Neuronal stem cell (in vitro differentiated cells): Measurements from ENCODE around the gene POFUT2.
A peak's percentile ranks its signal among the peaks of the same experiment; 100 is the strongest.

Source experiments
- DNase-seq: peaks from one replicate; pipeline ENCODE4 v3.0.0-alpha.2; 2013; ENCODE audit warnings: low spot score
- H2AFZ ChIP-seq: one replicate; pipeline ENCODE4 v1.6.1; 2013; ENCODE audit warnings: mild to moderate bottlenecking, low read length, inconsistent platforms
- H2AK5ac ChIP-seq: 2 replicates; pipeline ENCODE4 v1.6.1; 2013; ENCODE audit warnings: low read depth, mild to moderate bottlenecking, inconsistent platforms, low read length, moderate library complexity, mixed read lengths
- H2BK120ac ChIP-seq: 2 replicates; pipeline ENCODE4 v1.6.1; 2013; ENCODE audit warnings: low read depth, mild to moderate bottlenecking, inconsistent platforms, low read length, moderate library complexity, mixed read lengths
- H2BK12ac ChIP-seq: one replicate; pipeline ENCODE4 v1.6.1; 2013; ENCODE audit warnings: low read length, inconsistent platforms
- H2BK15ac ChIP-seq: 2 replicates; pipeline ENCODE4 v1.6.1; 2013; ENCODE audit warnings: mild to moderate bottlenecking, low read length, inconsistent platforms, mixed read lengths
- H2BK5ac ChIP-seq: one replicate; pipeline ENCODE4 v1.6.1; 2013; ENCODE audit warnings: inconsistent platforms, mild to moderate bottlenecking, low read length, moderate library complexity
- H3K14ac ChIP-seq: one replicate; pipeline ENCODE4 v1.6.1; 2013; ENCODE audit warnings: low read length, inconsistent platforms
- H3K18ac ChIP-seq: 2 replicates; pipeline ENCODE4 v1.6.1; 2013; ENCODE audit warnings: low read length, inconsistent platforms
- H3K23ac ChIP-seq: 2 replicates; pipeline ENCODE4 v1.6.1; 2013; ENCODE audit warnings: low read depth, mild to moderate bottlenecking, mixed read lengths, low read length, inconsistent platforms; ENCODE audit not compliant: poor library complexity
- H3K27ac ChIP-seq: replicated peaks from 3 replicates; pipeline ENCODE4 v1.5.1; 2013; ENCODE audit warnings: low read length, inconsistent platforms
- H3K27me3 ChIP-seq, 3 experiments: 2 replicates each; pipeline ENCODE4 v1.6.1; 2013; ENCODE audit warnings: low read length in 3 of 3, mild to moderate bottlenecking in 2 of 3, inconsistent platforms in 1 of 3, low read depth in 1 of 3, mixed read lengths in 1 of 3, moderate library complexity in 1 of 3; ENCODE audit not compliant: control insufficient read depth in 3 of 3, insufficient read depth in 3 of 3
- H3K36me3 ChIP-seq, 2 donors: replicated peaks in 1 of 2; 2 replicates each; pipeline ENCODE4 v1.6.1; 2013; ENCODE audit warnings: low read length in 2 of 2; ENCODE audit not compliant: control insufficient read depth in 2 of 2, insufficient read depth in 2 of 2
- H3K4ac ChIP-seq: 2 replicates; pipeline ENCODE4 v1.6.1; 2013; ENCODE audit warnings: inconsistent platforms, mild to moderate bottlenecking, low read length, moderate library complexity
- H3K4me1 ChIP-seq, 2 donors: 1 replicate in 1 of 2; 2 replicates in 1 of 2; pipeline ENCODE4 v1.6.1; 2013; ENCODE audit warnings: low read length in 2 of 2, low read depth in 1 of 2; ENCODE audit not compliant: control insufficient read depth in 2 of 2, insufficient read depth in 1 of 2
- H3K4me2 ChIP-seq: one replicate; pipeline ENCODE4 v1.6.1; 2013; ENCODE audit warnings: mild to moderate bottlenecking, low read length, inconsistent platforms; ENCODE audit not compliant: insufficient read depth, poor library complexity, severe bottlenecking
- H3K4me3 ChIP-seq, 2 donors: 2 replicates each; pipeline ENCODE4 v1.5.1; 2013; ENCODE audit warnings: low read length in 2 of 2, mild to moderate bottlenecking in 2 of 2, inconsistent platforms in 1 of 2, moderate library complexity in 1 of 2
- H3K79me1 ChIP-seq: one replicate; pipeline ENCODE4 v1.6.1; 2013; ENCODE audit warnings: low read depth, mild to moderate bottlenecking, inconsistent platforms, low read length, moderate library complexity
- H3K9ac ChIP-seq: one replicate; pipeline ENCODE4 v1.6.1; 2013; ENCODE audit warnings: mild to moderate bottlenecking, low read depth, low read length, inconsistent platforms; ENCODE audit not compliant: poor library complexity
- H3K9me3 ChIP-seq, 2 donors: replicated peaks in 1 of 2; 2 replicates each; pipeline versions ENCODE3 to v1.6.1; 2013; ENCODE audit warnings: low read length in 2 of 2, mild to moderate bottlenecking in 2 of 2, inconsistent platforms in 1 of 2, low read depth in 1 of 2, mixed read lengths in 1 of 2, moderate library complexity in 1 of 2; ENCODE audit not compliant: control insufficient read depth in 2 of 2, insufficient read depth in 1 of 2
- H4K8ac ChIP-seq: one replicate; pipeline ENCODE4 v1.6.1; 2013; ENCODE audit warnings: low read depth, mild to moderate bottlenecking, inconsistent platforms, low read length, moderate library complexity
- H4K91ac ChIP-seq: one replicate; pipeline ENCODE4 v1.6.1; 2013; ENCODE audit warnings: low read length, low read depth, mild to moderate bottlenecking, inconsistent platforms; ENCODE audit not compliant: poor library complexity
- WGBS, 2 donors: extraction: QIAGEN DNeasy Blood & Tissue Kit; methylation state at CpG; one replicate each; pipeline ENCODE4 v1.1.7; 2013; ENCODE audit warnings: missing lambda C conversion rate in 2 of 2, mixed read lengths in 1 of 2; ENCODE audit not compliant: insufficient read length in 2 of 2, insufficient replicate concordance in 1 of 2; ENCODE audit errors: extremely low coverage in 2 of 2; 5-methylcytosine and 5-hydroxymethylcytosine counted together

Gene POFUT2

GRCh38 chr21:45248893-45249381 is 38.8 kb downstream of the POFUT2 start:
- Histone ChIP-seq H3K14ac (no peak overlapping the region), H3K79me1 (no peaks in the 10 kb centered on the region), H2AFZ (peak overlapping the region; percentile 88), H3K27ac (no peak overlapping the region), H2AK5ac (no peak overlapping the region), H3K9ac (no peak overlapping the region), H3K27me3 (peaks cover 0 to 7% (median 0%) of the 10 kb centered on the region in 3 experiments), H2BK15ac (no peak overlapping the region), H3K36me3 (no peaks in the 10 kb centered on the region), H2BK12ac (no peak overlapping the region), H3K18ac (peak overlapping the region; percentile 84), H4K8ac (no peak overlapping the region), H3K23ac (peak overlapping the region; percentile 66), H3K4me1 (peaks cover 5 to 9% of the 10 kb centered on the region in 2 donors), H2BK5ac (no peak overlapping the region), H3K4ac (no peak overlapping the region), H3K4me3 (no peak overlapping the region), H4K91ac (no peak overlapping the region), H3K9me3 (peaks cover 4 to 29% of the 10 kb centered on the region in 2 donors), H2BK120ac (no peak overlapping the region), H3K4me2 (peak overlapping the region; percentile 28)
- no peak for DNase-seq
- no CpG with 5 or more reads among the region's 14 CpGs for WGBS, 2 donors

DNA sequence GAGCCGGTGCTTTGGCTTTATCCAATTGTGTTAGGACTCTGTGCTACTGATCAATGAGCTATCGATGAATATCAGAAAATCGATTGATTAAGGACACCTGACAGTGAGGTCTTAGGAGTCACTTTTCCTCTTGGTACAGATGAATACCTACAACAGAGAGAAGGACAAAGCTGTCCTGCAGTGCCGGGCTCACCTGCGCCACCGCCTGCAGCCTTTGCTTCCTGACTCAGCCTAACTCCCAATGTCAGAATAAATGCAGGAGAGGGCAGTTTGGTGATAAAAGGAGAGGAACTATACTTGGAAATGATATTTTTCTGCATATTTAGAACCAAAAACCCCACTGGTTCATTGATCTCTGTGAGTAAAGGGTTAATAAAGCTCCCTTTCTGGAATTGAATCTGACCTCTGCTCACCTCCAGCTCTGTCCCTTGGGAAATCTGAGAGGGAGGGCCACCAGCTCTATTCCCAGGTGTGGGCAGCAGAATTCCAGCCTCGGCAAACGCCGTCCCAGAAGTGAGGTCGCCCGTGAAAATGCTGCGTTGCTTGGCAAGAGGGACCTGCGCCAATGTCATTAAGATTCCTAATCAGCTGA is 39.3 kb downstream of the POFUT2 start:
- Histone ChIP-seq H3K4ac (no peak overlapping the region), H3K9ac (no peak overlapping the region), H2BK12ac (no peak overlapping the region), H3K36me3 (no peaks in the 10 kb centered on the region), H2BK5ac (no peak overlapping the region), H3K27me3 (peaks cover 0 to 7% (median 0%) of the 10 kb centered on the region in 3 experiments), H4K91ac (no peak overlapping the region), H4K8ac (no peak overlapping the region), H3K14ac (no peak overlapping the region), H2AK5ac (no peak overlapping the region), H3K4me3 (no peak overlapping the region), H3K18ac (no peak overlapping the region), H3K79me1 (no peaks in the 10 kb centered on the region), H3K9me3 (peaks cover 4 to 34% of the 10 kb centered on the region in 2 donors), H2BK120ac (no peak overlapping the region), H2BK15ac (no peak overlapping the region), H3K23ac (no peak overlapping the region), H2AFZ (peak overlapping the region; percentile 88), H3K4me1 (peaks cover 5 to 9% of the 10 kb centered on the region in 2 donors), H3K4me2 (no peak overlapping the region), H3K27ac (no peak overlapping the region)
- no peak for DNase-seq
- WGBS, 2 donors = no CpG with 5 or more reads among the region's 13 CpGs

GRCh38 chr21:45246386-45247320 is 41.0 kb downstream of the POFUT2 start:
- WGBS, 2 donors = no CpG with 5 or more reads among the region's 20 CpGs
- no peak overlapping the region for H4K91ac ChIP-seq
- H2BK120ac ChIP-seq = no peak overlapping the region
- H3K4me1 ChIP-seq = peaks cover 3 to 9% of the 10 kb centered on the region in 2 donors
- H3K4ac ChIP-seq = no peak overlapping the region
- no peak overlapping the region for H3K9ac ChIP-seq
- no peak overlapping the region for H2BK12ac ChIP-seq
- H3K27ac ChIP-seq = no peak overlapping the region
- no peak overlapping the region for H2AK5ac ChIP-seq
- H2BK5ac ChIP-seq = no peak overlapping the region
- peaks cover 4 to 35% of the 10 kb centered on the region in 2 donors for H3K9me3 ChIP-seq
- no peak overlapping the region for H3K4me3 ChIP-seq
- H4K8ac ChIP-seq = no peak overlapping the region
- H3K14ac ChIP-seq = no peak overlapping the region
- peaks cover 0 to 4% (median 0%) of the 10 kb centered on the region in 3 experiments for H3K27me3 ChIP-seq
- H3K4me2 ChIP-seq = no peak overlapping the region
- no peak for DNase-seq
- no peak overlapping the region for H3K23ac ChIP-seq
- H2BK15ac ChIP-seq = no peak overlapping the region
- no peaks in the 10 kb centered on the region for H3K36me3 ChIP-seq
- no peaks in the 10 kb centered on the region for H3K79me1 ChIP-seq
- no peak overlapping the region for H2AFZ ChIP-seq
- H3K18ac ChIP-seq = no peak overlapping the region

DNA sequence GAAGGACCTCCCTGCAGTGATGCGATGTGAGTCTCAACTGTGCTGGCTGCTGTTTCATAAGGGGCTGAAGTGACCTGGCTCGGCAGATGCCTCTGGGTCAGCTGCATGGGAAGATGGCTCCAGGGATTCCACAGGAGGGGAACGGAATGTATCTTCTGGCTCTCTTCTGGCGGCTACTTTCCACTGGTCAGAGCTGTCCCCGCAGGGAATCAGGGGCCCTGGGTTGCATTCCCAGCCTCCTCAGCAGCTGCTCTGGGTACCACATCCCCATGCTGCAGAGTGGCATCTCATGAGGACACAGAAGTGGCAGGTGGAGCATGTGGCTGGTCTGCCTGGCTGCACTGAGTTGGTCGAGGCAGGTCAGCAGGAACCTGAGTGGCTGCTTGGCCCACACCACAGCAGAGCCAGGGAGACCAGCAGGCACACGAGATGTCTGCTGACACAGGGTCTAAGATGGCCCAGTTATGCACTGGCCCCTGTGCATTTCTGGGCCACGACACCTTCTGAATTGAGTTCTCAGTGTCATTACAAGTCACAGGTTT is 42.8 kb downstream of the POFUT2 start:
- Histone ChIP-seq H3K23ac (no peak overlapping the region), H3K4me3 (no peak overlapping the region), H3K4me2 (no peak overlapping the region), H3K14ac (no peak overlapping the region), H2BK120ac (no peak overlapping the region), H3K4ac (no peak overlapping the region), H2AFZ (no peak overlapping the region), H3K9ac (no peak overlapping the region), H3K9me3 (peaks cover 2 to 17% of the 10 kb centered on the region in 2 donors), H3K36me3 (no peaks in the 10 kb centered on the region), H2BK5ac (no peak overlapping the region), H3K18ac (peak overlapping the region; percentile 80), H4K8ac (no peak overlapping the region), H3K79me1 (no peaks in the 10 kb centered on the region), H4K91ac (no peak overlapping the region), H3K4me1 (peaks cover 3 to 9% of the 10 kb centered on the region in 2 donors), H2BK12ac (no peak overlapping the region), H2AK5ac (peak overlapping the region; percentile 13), H2BK15ac (peak overlapping the region; percentile 20), H3K27me3 (peaks cover 0 to 4% (median 0%) of the 10 kb centered on the region in 3 experiments), H3K27ac (no peak overlapping the region)
- DNase-seq = no peak
- WGBS, 2 donors = no CpG with 5 or more reads among the region's 8 CpGs
